Body of pancreas (tissue), 4 donors: ENCODE results near the gene MADCAM1. TPM values are rescaled to one million over a fixed set of nuclear protein-coding genes. Genes with fewer than 3 reads are reported as not detected.

Experiments used
- ATAC-seq: fragments of 150-250 bp; one replicate; pipeline ENCODE4 v1.9.1; 2016
- DNase-seq, 4 donors: peaks; one replicate each; pipeline ENCODE4 v3.0.0-alpha.2; 2019
- H3K27ac ChIP-seq, 4 donors: fragments of 200-600 bp; sonication (generic); 1 replicate in 3 of 4; 2 replicates in 1 of 4; pipeline versions ENCODE4 v1.5.1 to v1.6.1; 2016 to 2019; ENCODE audit warnings: mild to moderate bottlenecking in 1 of 4, mixed read lengths in 1 of 4, moderate library complexity in 1 of 4
- H3K27me3 ChIP-seq, 2 donors: fragments of 200-600 bp; sonication (generic); one replicate each; pipeline ENCODE4 v1.6.0; 2016; ENCODE audit warnings: mild to moderate bottlenecking in 1 of 2
- H3K36me3 ChIP-seq, 2 donors: fragments of 200-600 bp; sonication (generic); replicated peaks in 1 of 2; 2 replicates each; pipeline ENCODE4 v1.5.1; 2016; ENCODE audit warnings: low read depth in 2 of 2; ENCODE audit not compliant: insufficient read depth in 1 of 2
- H3K4me1 ChIP-seq: fragments of 200-600 bp; sonication (generic); one replicate; pipeline ENCODE4 v1.6.0; 2016
- H3K4me3 ChIP-seq, 2 donors: fragments of 200-600 bp; sonication (generic); 1 replicate in 1 of 2; 2 replicates in 1 of 2; pipeline ENCODE4 v1.5.1; 2016 to 2019
- H3K9me3 ChIP-seq, 3 donors: fragments of 200-600 bp; sonication (generic); 1 replicate in 2 of 3; 2 replicates in 1 of 3; pipeline ENCODE4 v1.5.1; 2016
- POLR2A ChIP-seq, 3 donors: fragments of 450-650 bp; IDR thresholded peaks; one replicate each; pipeline ENCODE4 v1.6.1; 2016; ENCODE audit warnings: antibody characterized with exemption in 3 of 3, mild to moderate bottlenecking in 2 of 3
- WGBS, 2 donors: methylation state at CpG; one replicate each; pipeline ENCODE4 v1.1.5; 2017; 5-methylcytosine and 5-hydroxymethylcytosine counted together
- intact Hi-C: fragments of 100-400 bp; cut with DNase I; formaldehyde crosslinking; loops from one replicate; pipeline ENCODE4 v1.15.1; 2023
- total RNA-seq, 2 donors: library from RNA; depleted of rRNA; stranded (reverse); fragments of >200 nt; gene quantifications; one replicate each; pipeline ENCODE4 v1.1.0, GENCODE V29; 2016
- TF ChIP-seq, protein P1 (sequence below), 7 experiments: fragments of 450-650 bp in 4 of 7; fragments of 200-600 bp in 3 of 7; sonication (generic) in 3 of 7; IDR thresholded peaks; one replicate each; pipeline ENCODE4 v1.5.1; 2016 to 2019; ENCODE audit warnings: antibody characterized with exemption in 7 of 7

Gene MADCAM1
- total RNA-seq, 2 donors from 2014 or later = 3.6 TPM; not detected in 1

DNA sequence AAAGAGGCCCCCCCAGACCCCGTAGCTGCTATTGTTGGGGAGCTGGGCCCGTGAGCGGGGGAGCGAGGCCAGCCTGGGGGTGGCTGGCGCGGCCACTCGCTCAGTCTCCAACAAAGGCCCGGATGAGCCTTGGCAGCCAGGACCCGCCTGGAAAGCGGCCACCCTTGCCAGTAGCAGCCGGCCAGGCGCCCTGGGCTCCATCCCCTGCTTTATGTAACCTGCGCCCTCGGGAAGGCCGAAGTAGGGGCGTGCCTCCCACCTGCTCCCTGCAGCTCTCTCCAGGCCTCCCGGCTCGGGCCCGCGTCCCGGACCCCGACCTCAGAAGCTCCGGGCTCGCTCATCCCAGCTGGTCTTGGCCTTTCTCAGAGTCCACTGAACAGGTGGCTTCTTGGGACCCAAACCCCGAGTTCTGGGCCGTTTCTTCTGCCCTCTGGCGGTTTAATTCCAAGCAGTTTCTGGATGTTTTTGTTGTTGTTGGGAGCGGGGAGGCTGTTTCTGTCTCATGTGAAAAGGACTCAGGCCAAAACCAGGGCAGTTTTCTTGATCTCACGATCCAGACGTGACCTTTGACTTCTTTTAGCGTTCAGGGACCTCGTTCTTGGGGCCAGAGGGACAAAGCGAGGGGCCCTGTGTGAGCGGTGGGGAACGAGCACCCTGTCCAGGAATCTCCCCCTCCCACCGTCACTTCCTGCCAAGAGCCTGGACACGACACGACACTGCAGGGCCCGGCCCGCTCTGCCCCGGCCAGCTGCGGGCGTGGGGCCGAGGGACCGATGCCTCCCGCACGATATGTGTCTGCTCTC lies 36.5 kb downstream of the MADCAM1 start:
- ATAC-seq = peak; percentile 59
- TF ChIP-seq, protein P1, sequence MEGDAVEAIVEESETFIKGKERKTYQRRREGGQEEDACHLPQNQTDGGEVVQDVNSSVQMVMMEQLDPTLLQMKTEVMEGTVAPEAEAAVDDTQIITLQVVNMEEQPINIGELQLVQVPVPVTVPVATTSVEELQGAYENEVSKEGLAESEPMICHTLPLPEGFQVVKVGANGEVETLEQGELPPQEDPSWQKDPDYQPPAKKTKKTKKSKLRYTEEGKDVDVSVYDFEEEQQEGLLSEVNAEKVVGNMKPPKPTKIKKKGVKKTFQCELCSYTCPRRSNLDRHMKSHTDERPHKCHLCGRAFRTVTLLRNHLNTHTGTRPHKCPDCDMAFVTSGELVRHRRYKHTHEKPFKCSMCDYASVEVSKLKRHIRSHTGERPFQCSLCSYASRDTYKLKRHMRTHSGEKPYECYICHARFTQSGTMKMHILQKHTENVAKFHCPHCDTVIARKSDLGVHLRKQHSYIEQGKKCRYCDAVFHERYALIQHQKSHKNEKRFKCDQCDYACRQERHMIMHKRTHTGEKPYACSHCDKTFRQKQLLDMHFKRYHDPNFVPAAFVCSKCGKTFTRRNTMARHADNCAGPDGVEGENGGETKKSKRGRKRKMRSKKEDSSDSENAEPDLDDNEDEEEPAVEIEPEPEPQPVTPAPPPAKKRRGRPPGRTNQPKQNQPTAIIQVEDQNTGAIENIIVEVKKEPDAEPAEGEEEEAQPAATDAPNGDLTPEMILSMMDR (IDR thresholded peaks at IDR 0.05) = peak in 6 of 7 experiments; percentile 21 to 63 (median 53)
- TF ChIP-seq POLR2A (IDR thresholded peaks at IDR 0.05) = peak in 2 of 3 donors; percentile 27 to 32
- Histone ChIP-seq H3K9me3 (no peaks in the 10 kb centered on the region), H3K27ac (peak overlapping the region; percentile 68 to 91 (median 88)), H3K27me3 (no peaks in the 10 kb centered on the region), H3K4me1 (peaks cover 37% of the 10 kb centered on the region), H3K36me3 (peaks cover 0 to 12% of the 10 kb centered on the region in 2 donors), H3K4me3 (peak overlapping the region; percentile 92 to 97)
- 0 to 1% methylated on average over 25 to 39 of the region's 47 CpGs for WGBS, 2 donors
- DNase-seq = peak; percentile 77 to 90 (median 87)
- intact Hi-C loops = no loop called here

DNA sequence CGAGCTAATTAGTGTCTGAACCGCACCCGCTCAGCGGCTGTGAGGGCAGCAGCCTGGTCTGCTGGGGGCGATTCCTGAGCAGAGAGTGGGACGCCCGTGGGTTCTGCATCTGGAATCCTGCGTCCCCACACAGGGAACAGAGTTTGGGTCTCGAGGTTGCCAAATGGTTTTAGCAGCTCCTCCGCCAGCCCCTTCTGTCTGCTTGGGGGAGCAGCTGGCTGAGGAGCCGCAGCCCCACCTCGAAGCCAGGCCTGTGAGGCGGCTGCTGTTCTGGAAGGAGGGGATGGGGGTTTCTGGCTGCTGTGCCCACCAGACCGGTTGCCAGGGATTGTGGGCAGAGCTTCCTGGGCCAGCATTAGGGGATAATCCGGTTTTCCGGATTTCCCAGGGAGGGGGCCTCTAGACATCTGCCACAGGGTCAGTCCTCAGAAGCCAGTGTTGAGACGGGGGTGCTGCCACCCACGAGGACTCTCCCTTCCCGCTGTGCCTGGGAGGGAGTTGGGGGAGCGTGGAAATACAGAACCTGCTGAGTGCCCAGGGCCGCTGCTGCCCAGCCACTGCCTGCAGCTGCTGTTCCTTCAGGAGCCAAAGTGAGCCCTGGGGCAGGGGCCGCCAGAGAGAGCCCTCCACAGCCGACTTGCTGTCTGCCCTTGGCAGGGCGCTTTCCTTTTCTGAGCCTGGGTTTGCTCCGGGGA lies 37.2 kb downstream of the MADCAM1 start:
- H3K4me1 ChIP-seq = peaks cover 37% of the 10 kb centered on the region
- DNase-seq (no peak), ATAC-seq (no peak)
- WGBS, 2 donors = 25 to 47% methylated on average over 2 to 25 of the region's 25 CpGs
- TF ChIP-seq POLR2A (IDR thresholded peaks at IDR 0.05) = no peak
- TF ChIP-seq, protein P1 (IDR thresholded peaks at IDR 0.05) = no peak
- no peaks in the 10 kb centered on the region for H3K27me3 ChIP-seq
- intact Hi-C loops = no loop called here
- peaks cover 0 to 16% of the 10 kb centered on the region in 2 donors for H3K36me3 ChIP-seq
- no peaks in the 10 kb centered on the region for H3K9me3 ChIP-seq
- H3K4me3 ChIP-seq = peak overlapping the region in 1 of 2 donors; percentile 97
- peak overlapping the region; percentile 68 to 91 (median 88) for H3K27ac ChIP-seq

DNA sequence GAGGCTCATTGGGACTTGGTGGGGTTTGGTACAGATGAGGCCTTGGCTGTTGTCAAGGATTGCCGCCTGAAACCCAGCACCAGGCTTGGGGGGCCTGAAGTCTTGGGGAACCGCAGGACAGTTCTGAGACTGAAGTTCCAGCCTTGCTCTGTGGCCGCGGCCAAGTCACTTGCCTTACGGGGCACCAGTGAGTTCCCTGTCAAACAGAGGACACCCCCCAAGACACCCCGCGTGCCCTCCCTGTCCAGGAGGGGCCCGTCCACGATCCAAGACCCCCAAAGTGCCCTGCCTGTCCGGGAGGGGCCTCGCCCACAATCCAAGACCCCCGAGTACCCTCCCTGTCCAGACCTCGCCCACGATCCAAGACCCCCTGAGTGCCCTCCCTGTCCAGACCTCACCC lies 37.8 kb downstream of the MADCAM1 start:
- H3K4me1 ChIP-seq = peaks cover 37% of the 10 kb centered on the region
- H3K27ac ChIP-seq = peak overlapping the region in 3 of 4 donors; percentile 87 to 91 (median 88)
- H3K36me3 ChIP-seq = peaks cover 0 to 21% of the 10 kb centered on the region in 2 donors
- H3K27me3 ChIP-seq = no peaks in the 10 kb centered on the region
- WGBS, 2 donors = 63 to 74% methylated on average over 8 of the region's 14 CpGs
- no peak for DNase-seq
- no peak for ATAC-seq
- H3K4me3 ChIP-seq = no peak overlapping the region
- H3K9me3 ChIP-seq = no peaks in the 10 kb centered on the region
- TF ChIP-seq POLR2A (IDR thresholded peaks at IDR 0.05) = no peak
- TF ChIP-seq, protein P1 (IDR thresholded peaks at IDR 0.05) = no peak
- intact Hi-C loops = no loop called here

DNA sequence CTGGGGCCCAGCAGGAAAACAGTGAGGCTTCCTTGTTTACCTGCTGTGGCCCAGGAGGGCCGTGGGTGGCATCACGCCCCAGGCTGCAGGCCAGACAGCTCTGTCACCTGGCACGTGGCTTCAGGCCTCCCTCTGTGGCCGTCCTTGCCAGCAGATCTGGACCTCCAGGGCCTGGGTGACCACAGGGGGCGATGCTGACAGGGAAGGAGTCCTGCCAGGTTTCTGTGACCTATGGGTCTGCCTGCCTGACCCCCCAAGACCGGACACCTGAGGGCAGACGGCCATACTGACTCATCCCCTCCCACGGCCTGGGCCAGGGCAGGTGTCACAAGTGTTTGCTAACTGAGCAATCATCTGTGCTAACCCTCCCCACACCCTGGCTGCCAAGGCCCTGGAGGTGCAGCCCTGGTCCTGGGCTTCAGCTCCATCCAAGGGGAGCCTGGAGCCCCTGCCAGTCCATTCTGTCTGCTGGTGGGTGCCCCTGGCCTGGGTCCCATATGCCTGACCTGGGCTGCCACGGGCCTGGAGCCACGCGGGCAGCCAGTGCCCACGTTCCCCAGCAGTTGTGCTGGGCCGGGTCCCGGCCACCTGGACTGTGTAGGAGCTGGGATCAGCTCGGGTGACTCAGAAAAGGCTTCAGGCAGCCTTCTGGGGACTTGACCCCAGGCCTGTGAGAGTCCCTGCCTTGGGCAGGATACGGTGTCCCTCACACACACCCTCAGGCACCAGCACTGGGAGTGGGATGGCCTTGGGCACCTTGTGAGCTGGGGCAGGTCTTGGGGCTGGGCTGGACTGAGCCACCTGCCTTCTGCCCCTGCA lies 38.9 kb downstream of the MADCAM1 start:
- Histone ChIP-seq H3K27me3 (no peaks in the 10 kb centered on the region), H3K4me1 (peaks cover 36% of the 10 kb centered on the region), H3K4me3 (no peak overlapping the region), H3K27ac (peak overlapping the region in 2 of 4 donors; percentile 35 to 36), H3K9me3 (no peaks in the 10 kb centered on the region), H3K36me3 (peaks cover 0 to 25% of the 10 kb centered on the region in 2 donors)
- ATAC-seq (no peak), DNase-seq (peak; percentile 47 to 67 (median 66))
- TF ChIP-seq, protein P1 (IDR thresholded peaks at IDR 0.05) = peak in 1 of 7 experiments; percentile 7
- TF ChIP-seq POLR2A (IDR thresholded peaks at IDR 0.05) = no peak
- WGBS, 2 donors = 46 to 56% methylated on average over 8 to 16 of the region's 16 CpGs
- intact Hi-C loops = no loop called here
